Prostate gland (tissue), 2 donors: ENCODE measurements around the gene SEC23A.

Experiments
- CTCF ChIP-seq, 4 experiments: fragments of 200-600 bp in 2 of 4; fragments of 450-650 bp in 2 of 4; sonication (generic) in 2 of 4; IDR thresholded peaks; 1 replicate in 3 of 4; 2 replicates in 1 of 4; pipeline ENCODE4 v1.5.1; 2016 to 2019; ENCODE audit warnings: antibody characterized with exemption in 4 of 4, mild to moderate bottlenecking in 2 of 4, moderate library complexity in 2 of 4
- POLR2A ChIP-seq: fragments of 450-650 bp; IDR thresholded peaks from one replicate; pipeline ENCODE4 v1.6.1; 2016; ENCODE audit warnings: antibody characterized with exemption, mild to moderate bottlenecking

GRCh38 chr14:39016733-39017095 lies 86.3 kb downstream of the SEC23A start:
- TF ChIP-seq CTCF (IDR thresholded peaks at IDR 0.05) (no peak), POLR2A (no peak)
